OCI-M1 (cell line): Measurements from ENCODE around the gene MAPK4.
"Not testable (repeated sequence)": the region's sequence is repeated elsewhere in the genome, so short reads cannot be mapped to it uniquely, and the experiment has no call there.

Experiments
- DNase-seq: peaks from one replicate; lab custom pipeline; 2025; lab: John Stamatoyannopoulos, UW

The MAPK4 gene

GRCh38 chr18:50573679-50574078 lies 13.8 kb downstream of the MAPK4 start:
- peak; percentile 21 for DNase-seq

- peak; percentile 14 for DNase-seq
These were observed 18.1 kb downstream of the MAPK4 start for GRCh38 chr18:50578030-50578429.

DNA sequence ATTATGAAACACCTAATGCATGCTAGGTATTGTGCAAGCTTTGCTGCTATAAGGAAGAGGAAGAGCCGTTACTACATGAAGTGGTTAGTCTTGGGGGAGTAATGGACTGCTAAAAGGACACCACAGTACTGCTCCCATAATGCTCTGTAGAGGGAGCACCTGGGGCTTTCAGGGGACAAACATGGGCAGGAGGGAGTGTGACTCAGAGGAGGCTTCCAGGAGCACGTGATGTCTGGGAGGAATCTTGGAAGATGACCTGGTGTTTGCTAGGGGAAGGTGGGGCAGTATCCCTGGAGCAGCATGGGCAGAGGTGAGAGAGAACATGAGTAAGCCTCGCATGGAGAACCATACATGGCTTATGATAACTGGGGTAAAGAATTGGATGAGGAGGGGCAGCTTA lies 18.8 kb downstream of the MAPK4 start:
- no peak for DNase-seq

DNA sequence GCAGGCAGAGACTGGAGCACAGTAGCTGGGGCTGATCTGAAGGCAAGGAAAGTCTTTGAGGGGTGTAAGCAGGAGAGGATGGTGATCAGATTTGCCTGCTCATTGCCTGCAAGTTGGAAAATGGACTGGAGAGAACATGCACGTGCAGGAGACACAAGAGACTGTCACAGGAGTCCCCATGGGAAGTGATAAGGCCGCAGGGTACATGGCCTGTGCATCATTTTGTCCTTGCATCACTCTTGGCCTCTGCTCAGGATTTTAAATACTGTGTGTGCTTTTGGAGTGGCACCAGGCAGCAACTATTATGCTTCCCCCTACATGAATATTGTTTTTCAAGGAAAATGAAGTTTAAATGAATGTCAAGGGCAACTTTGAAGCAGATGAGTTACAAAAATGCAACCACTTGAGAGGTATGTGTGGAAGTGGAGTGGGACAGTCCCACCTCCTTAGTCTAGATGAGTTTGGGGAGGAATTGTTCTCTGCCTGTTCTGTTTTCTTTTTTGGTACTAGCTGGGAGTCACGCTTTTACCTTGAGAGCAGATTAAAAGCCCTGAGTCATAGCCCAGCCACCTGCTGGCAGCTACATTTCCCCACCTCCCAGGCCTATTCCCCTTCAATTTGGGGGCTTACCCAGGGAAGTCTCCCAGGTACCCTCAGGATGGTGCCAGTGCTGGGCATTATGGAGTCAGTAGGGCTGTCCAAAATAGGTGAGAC lies 19.3 kb downstream of the MAPK4 start:
- DNase-seq: no peak

DNA sequence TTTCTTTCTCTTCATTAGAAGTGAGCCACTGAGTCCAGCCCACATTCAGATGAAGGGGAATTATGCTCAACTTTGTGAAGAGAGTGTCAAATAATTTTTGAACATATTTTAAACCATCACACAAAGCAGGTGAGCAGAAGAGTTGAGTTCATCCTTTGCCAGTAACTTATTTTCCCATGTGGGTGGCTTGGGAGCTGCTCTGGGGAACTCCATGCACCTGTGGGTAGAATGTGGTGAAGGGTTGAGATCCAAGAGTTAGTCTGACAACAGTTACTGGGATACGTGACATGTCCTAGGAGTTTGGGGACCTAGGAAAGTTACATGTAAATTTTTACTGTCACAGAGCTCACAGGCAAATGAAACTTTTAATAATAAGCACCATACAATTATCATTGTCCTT lies 21.6 kb downstream of the MAPK4 start:
- no peak for DNase-seq

GRCh38 chr18:50582500-50582899 lies 22.6 kb downstream of the MAPK4 start:
- DNase-seq: no peak

DNA sequence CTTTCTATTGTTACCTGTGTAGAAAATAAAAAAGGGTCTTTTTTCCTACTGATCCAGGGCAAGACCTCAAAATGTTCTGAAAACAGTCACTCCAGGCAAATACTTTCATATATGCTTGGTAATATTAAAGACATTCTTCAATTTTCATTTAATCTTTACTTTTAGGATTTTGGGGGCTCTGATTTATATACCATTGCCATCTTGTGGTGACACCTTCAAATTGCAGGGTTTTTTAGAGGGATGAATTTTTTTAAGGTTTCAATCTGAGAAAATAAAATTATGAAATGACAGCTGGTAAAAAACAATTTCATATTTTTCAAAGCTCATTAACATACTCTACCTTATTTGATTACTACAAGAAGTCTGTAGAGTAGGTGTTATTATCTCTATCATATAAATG lies 26.8 kb downstream of the MAPK4 start:
- DNase-seq: peak; percentile 36

GRCh38 chr18:50590593-50590992 lies 30.7 kb downstream of the MAPK4 start:
- DNase-seq: no peak

GRCh38 chr18:50594012-50594411 lies 34.1 kb downstream of the MAPK4 start:
- DNase-seq: no peak

GRCh38 chr18:50594942-50595341 lies 35.1 kb downstream of the MAPK4 start:
- DNase-seq: no peak

- DNase-seq: no peak
These were observed 42.6 kb downstream of the MAPK4 start for GRCh38 chr18:50602466-50602865.

GRCh38 chr18:50606609-50607008 lies 46.7 kb downstream of the MAPK4 start:
- DNase-seq: no peak

DNA sequence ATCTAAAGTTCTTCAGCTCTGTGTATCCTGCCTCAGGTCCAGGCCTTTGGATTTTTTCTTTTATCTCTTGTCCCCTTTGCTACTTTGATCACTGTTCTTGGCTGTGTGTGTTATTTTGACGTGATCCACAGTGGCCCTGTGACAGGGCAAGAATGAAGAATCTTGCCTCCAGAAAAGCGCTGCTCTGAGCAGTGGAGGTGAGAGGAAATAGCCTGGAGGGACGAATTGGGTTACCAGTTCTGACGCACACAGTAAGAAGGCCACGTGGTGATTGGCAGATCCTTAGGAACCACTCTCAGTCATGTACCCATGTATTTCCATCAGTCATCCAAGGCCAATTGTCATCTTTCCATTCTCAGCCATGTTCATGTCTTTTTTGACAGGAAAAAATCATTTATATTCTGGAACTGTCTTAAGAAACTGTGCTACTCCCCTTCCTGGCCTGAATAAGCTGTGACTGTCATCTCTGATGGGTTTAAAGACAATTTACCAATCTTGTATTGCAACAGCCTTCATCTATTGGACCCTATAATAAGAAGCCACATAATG lies 47.6 kb downstream of the MAPK4 start:
- DNase-seq: no peak

DNA sequence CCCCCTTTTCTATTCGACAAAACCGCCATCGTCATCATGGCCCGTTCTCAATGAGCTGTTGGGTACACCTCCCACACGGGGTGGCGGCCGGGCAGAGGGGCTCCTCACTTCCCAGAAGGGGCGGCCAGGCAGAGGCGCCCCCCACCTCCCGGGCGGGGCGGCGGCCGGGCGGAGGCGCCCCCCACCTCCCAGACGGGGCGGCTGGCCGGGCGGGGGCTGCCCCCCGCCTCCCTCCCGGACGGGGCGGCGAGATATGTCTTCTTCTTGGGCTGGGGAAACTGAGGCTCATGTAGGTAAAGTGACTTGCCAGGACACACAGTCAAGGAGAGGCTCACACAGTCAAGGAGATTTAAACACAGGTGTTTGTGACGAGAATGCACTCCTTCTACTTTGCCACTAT lies 49.3 kb downstream of the MAPK4 start:
- DNase-seq: not testable (repeated sequence)

DNA sequence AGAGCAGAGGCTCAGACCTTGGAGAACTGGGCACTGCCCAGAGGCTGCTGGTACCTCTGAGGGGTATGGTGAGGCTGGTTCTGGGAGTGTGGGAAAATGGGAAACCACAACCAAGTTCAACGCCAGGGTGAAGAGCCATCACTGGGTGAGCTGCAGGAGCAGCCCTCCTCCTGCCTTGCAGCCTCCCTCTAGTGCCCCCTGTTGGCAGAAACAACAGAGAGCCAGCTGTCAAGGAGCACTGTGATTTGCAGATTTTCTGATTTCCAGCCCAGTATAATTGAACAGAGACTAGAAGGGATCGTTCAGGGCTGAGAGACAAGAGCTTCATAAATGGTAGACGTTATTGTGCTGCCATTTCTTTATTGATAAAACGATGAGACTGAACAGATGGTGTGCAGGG lies 50.5 kb downstream of the MAPK4 start:
- peak; percentile 13 for DNase-seq

GRCh38 chr18:50611529-50611941 lies 51.6 kb downstream of the MAPK4 start:
- DNase-seq: no peak

DNA sequence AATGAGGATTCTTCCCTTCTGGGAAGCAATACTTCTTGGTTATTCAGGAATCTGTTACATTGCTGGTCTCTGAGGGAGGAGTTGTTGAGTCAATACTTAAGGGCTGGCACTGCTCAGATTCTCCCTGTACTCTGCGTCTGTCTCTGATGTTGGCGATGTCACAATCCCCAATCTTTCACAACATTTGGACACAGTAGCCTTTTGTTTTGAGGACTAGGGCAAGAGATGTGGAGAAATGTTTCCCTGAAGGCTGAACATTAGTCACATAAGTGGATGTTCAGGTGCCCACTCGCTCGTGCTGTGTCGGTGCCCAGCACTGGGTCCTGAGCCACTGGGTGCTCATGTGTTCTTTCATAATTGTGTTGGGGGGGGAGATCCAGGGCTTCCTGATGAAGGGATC lies 55.0 kb downstream of the MAPK4 start:
- no peak for DNase-seq

DNA sequence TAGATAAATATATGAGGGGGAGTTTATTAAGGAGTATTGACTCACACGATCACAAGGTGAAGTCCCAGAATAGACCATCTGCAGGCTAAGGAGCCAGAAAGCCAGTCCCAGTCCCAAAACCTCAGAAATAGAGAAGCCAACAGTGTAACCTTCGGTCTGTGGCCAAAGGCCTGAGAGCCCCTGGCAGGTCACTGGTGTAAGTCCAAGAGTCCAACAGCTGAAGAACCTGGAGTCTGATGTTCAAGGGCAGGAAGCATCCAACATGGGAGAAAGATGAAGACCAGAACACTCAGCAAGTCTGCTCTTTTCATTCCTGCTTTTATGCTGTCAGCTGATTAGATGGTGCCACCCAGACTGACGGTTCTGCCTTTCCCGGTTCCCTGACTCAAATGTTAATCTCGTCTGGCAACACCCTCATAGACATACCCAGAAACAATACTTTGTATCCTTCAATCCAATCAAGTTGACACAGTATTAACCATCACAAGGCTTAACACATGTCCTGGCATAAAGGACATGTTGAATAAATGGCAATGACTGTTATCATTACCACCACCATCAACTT lies 56.7 kb downstream of the MAPK4 start:
- no peak for DNase-seq

- no peak for DNase-seq
These were observed 60.0 kb downstream of the MAPK4 start for GRCh38 chr18:50619861-50620275.

GRCh38 chr18:50620319-50620718 lies 60.4 kb downstream of the MAPK4 start:
- DNase-seq: no peak

DNA sequence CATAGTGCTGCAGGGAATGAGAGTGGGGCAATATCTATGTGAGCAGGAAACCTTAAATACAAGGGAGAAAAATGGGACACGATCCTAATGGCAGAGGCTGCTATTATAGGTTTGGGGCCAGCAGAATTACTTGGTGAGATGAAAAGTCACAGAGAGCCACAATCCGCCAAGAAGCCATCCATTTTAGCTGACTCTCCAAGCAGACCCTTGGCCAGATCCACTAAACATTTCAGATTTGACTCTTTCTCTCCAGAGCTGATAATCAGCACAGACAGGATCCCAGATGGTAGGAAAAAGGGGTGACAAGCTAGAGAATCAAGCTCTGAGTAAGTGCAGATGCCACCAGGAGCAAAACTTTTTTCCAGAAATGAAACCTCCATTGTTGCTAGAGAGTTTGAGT lies 61.5 kb downstream of the MAPK4 start:
- DNase-seq: no peak

DNA sequence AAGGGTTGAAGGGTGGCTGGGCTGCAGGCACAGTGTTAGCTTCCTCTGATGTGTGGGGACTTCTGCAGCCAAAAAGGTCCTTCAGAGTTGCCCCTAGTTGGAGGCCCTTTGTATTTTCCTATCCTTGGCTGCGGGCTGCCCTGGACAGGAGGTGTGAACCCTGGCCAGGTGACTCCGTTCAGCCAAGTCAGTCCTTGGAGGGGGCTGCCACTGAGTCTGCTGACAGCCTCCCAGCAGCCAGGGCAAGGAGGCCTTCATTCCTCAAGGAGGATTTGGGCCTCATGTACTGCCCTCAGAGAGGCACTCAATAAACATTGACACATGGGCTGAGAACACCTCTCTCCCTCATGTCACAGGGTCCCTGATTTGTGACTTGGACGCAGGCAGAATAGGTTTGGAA lies 62.4 kb downstream of the MAPK4 start:
- DNase-seq: no peak

GRCh38 chr18:50622865-50623393 lies 63.0 kb downstream of the MAPK4 start:
- no peak for DNase-seq
